Mucosa of descending colon (tissue), 3 donors: ENCODE measurements around the gene METTL24. TPM values are rescaled to one million over a fixed set of nuclear protein-coding genes. Genes with fewer than 3 reads are reported as not detected.

Experiments used
- ATAC-seq: fragments of 200-7000 bp; cut with Tn5 transposase; one replicate; pipeline ENCODE4 v1.9.1; 2020; ENCODE audit warnings: mild to moderate bottlenecking, moderate library complexity
- DNase-seq, 3 donors: peaks; one replicate each; pipeline ENCODE4 v3.0.0-alpha.2; 2020
- H3K36me3 ChIP-seq: fragments of 200-600 bp; one replicate; pipeline ENCODE4 v1.8.0; 2021; ENCODE audit warnings: low read depth, mild to moderate bottlenecking
- H3K4me1 ChIP-seq: fragments of 200-600 bp; one replicate; pipeline ENCODE4 v1.8.0; 2021; ENCODE audit warnings: low read depth, mild to moderate bottlenecking
- H3K4me3 ChIP-seq: fragments of 200-600 bp; one replicate; pipeline ENCODE4 v1.8.0; 2021; ENCODE audit warnings: mild to moderate bottlenecking
- H3K9me3 ChIP-seq: fragments of 200-600 bp; one replicate; pipeline ENCODE4 v1.8.0; 2021; ENCODE audit warnings: mild to moderate bottlenecking
- CTCF ChIP-seq: fragments of 200-600 bp; IDR thresholded peaks from one replicate; pipeline ENCODE4 v1.8.0; 2022; ENCODE audit warnings: antibody characterized with exemption, mild to moderate bottlenecking
- intact Hi-C, 2 donors: fragments of 100-400 bp; cut with DNase I in 1 of 2; cut with micrococcal nuclease in 1 of 2; formaldehyde crosslinking; loops; one replicate each; pipeline versions ENCODE4 v1.11.0 to v1.11.1; 2022; cut with DNase I, micrococcal nuclease
- total RNA-seq, 3 donors: library from RNA; stranded (reverse); fragmentation: NEBNext Ultra II Directional in 2 of 3; extraction: Animal tissue kit (Norgen Biotek cat#: 25700) in 2 of 3; gene quantifications; one replicate each; pipeline versions ENCODE4 v1.2.1 to v1.2.4, GENCODE V29; 2021 to 2023
- donor health status: DM: no; HTN: no; CAD: no; lungs with moderate emphysema.
- donor health status: DM: no; HTN: no; CAD: no.
- donor health status: DM: no; HTN: yes; CAD: no.

METTL24 gene
- total RNA-seq, 3 donors from 2014 or later: 0.43 to 23.5 (median 1.2) TPM

- no peak for TF ChIP-seq CTCF
- ATAC-seq: no peak
- no peak overlapping the region for H3K4me3 ChIP-seq
- H3K36me3 ChIP-seq: no peaks in the 10 kb centered on the region
- no peak for DNase-seq
- intact Hi-C loops: no loop called here
- H3K9me3 ChIP-seq: no peaks in the 10 kb centered on the region
- H3K4me1 ChIP-seq: peaks cover under 1% of the 10 kb centered on the region
Measured at GRCh38 chr6:110319381-110319780, 38.8 kb downstream of the METTL24 start.

- Histone ChIP-seq H3K9me3 (no peaks in the 10 kb centered on the region), H3K4me1 (no peaks in the 10 kb centered on the region), H3K36me3 (no peaks in the 10 kb centered on the region), H3K4me3 (no peak overlapping the region)
- no peak for TF ChIP-seq CTCF
- intact Hi-C loops: no loop called here
- ATAC-seq (no peak), DNase-seq (no peak)
Measured at GRCh38 chr6:110318971-110319370, 39.2 kb downstream of the METTL24 start.

- H3K4me1 ChIP-seq: no peaks in the 10 kb centered on the region
- no peak overlapping the region for H3K4me3 ChIP-seq
- H3K36me3 ChIP-seq: no peaks in the 10 kb centered on the region
- no peaks in the 10 kb centered on the region for H3K9me3 ChIP-seq
- ATAC-seq (no peak), DNase-seq (no peak)
- intact Hi-C loops: no loop called here
- no peak for TF ChIP-seq CTCF
Measured at GRCh38 chr6:110317646-110318045, 40.5 kb downstream of the METTL24 start.

GRCh38 chr6:110317189-110317588 lies 41.0 kb downstream of the METTL24 start:
- no peaks in the 10 kb centered on the region for H3K9me3 ChIP-seq
- no peak for ATAC-seq
- intact Hi-C loops: no loop called here
- DNase-seq: no peak
- no peaks in the 10 kb centered on the region for H3K36me3 ChIP-seq
- H3K4me3 ChIP-seq: no peak overlapping the region
- no peak for TF ChIP-seq CTCF
- H3K4me1 ChIP-seq: no peaks in the 10 kb centered on the region

- H3K36me3 ChIP-seq: no peaks in the 10 kb centered on the region
- intact Hi-C loops: no loop called here
- DNase-seq (no peak), ATAC-seq (peak; percentile 71)
- no peak overlapping the region for H3K4me3 ChIP-seq
- no peaks in the 10 kb centered on the region for H3K9me3 ChIP-seq
- TF ChIP-seq CTCF: no peak
- H3K4me1 ChIP-seq: no peaks in the 10 kb centered on the region
Measured at GRCh38 chr6:110315869-110316398, 42.2 kb downstream of the METTL24 start.

GRCh38 chr6:110315207-110315868 lies 42.8 kb downstream of the METTL24 start:
- no peak for TF ChIP-seq CTCF
- Histone ChIP-seq H3K36me3 (no peaks in the 10 kb centered on the region), H3K4me3 (no peak overlapping the region), H3K4me1 (no peaks in the 10 kb centered on the region), H3K9me3 (no peaks in the 10 kb centered on the region)
- DNase-seq (no peak), ATAC-seq (no peak)
- intact Hi-C loops: no loop called here
